DOHH2 (cell line): ENCODE results near the gene CD14.
"Not testable (repeated sequence)": the region's sequence is repeated elsewhere in the genome, so short reads cannot be mapped to it uniquely, and the experiment has no call there.

Experiments used
- H3F3A ChIP-seq: fragments of 200-600 bp; sonication (generic), shearing (Covaris generic); 2 replicates; pipeline ENCODE4 v1.6.0; 2016; ENCODE audit warnings: antibody characterized with exemption, mild to moderate bottlenecking; ENCODE audit not compliant: control insufficient read depth, insufficient read depth
- H3K27ac ChIP-seq: fragments of 200-600 bp; sonication (generic); 2 replicates; pipeline ENCODE4 v1.5.1; 2014; ENCODE audit warnings: low read depth, mild to moderate bottlenecking, low read length, moderate library complexity
- H3K27me3 ChIP-seq: fragments of 200-600 bp; sonication (generic); 2 replicates; pipeline ENCODE4 v1.6.1; 2014; ENCODE audit warnings: mild to moderate bottlenecking, low read length, mixed read lengths; ENCODE audit not compliant: control insufficient read depth
- H3K36me3 ChIP-seq: fragments of 200-600 bp; sonication (generic); 2 replicates; pipeline ENCODE4 v1.6.1; 2014; ENCODE audit warnings: mild to moderate bottlenecking, low read length, moderate library complexity, mixed read lengths; ENCODE audit not compliant: control insufficient read depth
- H3K4me1 ChIP-seq: fragments of 200-600 bp; sonication (generic); 2 replicates; pipeline ENCODE4 v1.6.1; 2014; ENCODE audit warnings: mild to moderate bottlenecking, low read length, mixed read lengths; ENCODE audit not compliant: control insufficient read depth
- H3K4me2 ChIP-seq: fragments of 200-600 bp; sonication (generic); 2 replicates; pipeline ENCODE4 v1.6.0; 2014; ENCODE audit warnings: mild to moderate bottlenecking, low read length, moderate library complexity
- H3K4me3 ChIP-seq: fragments of 200-600 bp; sonication (generic); 2 replicates; pipeline ENCODE4 v1.5.1; 2014; ENCODE audit warnings: mild to moderate bottlenecking, low read length, mixed read lengths
- H3K79me2 ChIP-seq: fragments of 200-600 bp; sonication (generic); 2 replicates; pipeline ENCODE4 v1.6.1; 2014; ENCODE audit warnings: mild to moderate bottlenecking, low read length, mixed read lengths; ENCODE audit not compliant: control insufficient read depth
- H3K9me2 ChIP-seq: fragments of 200-600 bp; sonication (generic); replicated peaks from 2 replicates; pipeline ENCODE4 v1.6.1; 2014; ENCODE audit warnings: mild to moderate bottlenecking, low read length, mixed read lengths; ENCODE audit not compliant: control insufficient read depth
- H3K9me3 ChIP-seq: fragments of 200-600 bp; sonication (generic); 2 replicates; pipeline ENCODE4 v1.6.1; 2014; ENCODE audit warnings: antibody characterized with exemption, low read length, mixed read lengths; ENCODE audit not compliant: control insufficient read depth, insufficient read depth
- H4K20me1 ChIP-seq: fragments of 200-600 bp; sonication (generic); 2 replicates; pipeline ENCODE4 v1.6.0; 2014; ENCODE audit warnings: low read depth, mild to moderate bottlenecking, antibody characterized with exemption, low read length, moderate library complexity; ENCODE audit not compliant: control insufficient read depth, insufficient read depth
- CTCF ChIP-seq: fragments of 200-600 bp; sonication (generic); IDR thresholded peaks from one replicate; pipeline ENCODE4 v1.5.1; 2014; ENCODE audit warnings: antibody characterized with exemption, mild to moderate bottlenecking, low read depth, low read length; ENCODE audit not compliant: poor library complexity, severe bottlenecking
- EZH2phosphoT487 ChIP-seq: fragments of 200-600 bp; sonication (generic); IDR thresholded peaks from 2 replicates; pipeline ENCODE4 v1.6.1; 2017; ENCODE audit warnings: borderline replicate concordance, mild to moderate bottlenecking, antibody characterized with exemption, low read length, moderate library complexity, mixed read lengths

CD14 gene

GRCh38 chr5:140639148-140639981 is 6.4 kb upstream of the CD14 start, which contains the start of gene TMCO6:
Gene TMCO6, plus strand, starts transcription at chr5:140639451. Its CDS starts 77 bp downstream, at chr5:140639528.
- peak within 1 kb of the TSS; percentile 84 for H3K4me3 ChIP-seq
- H3K4me1 ChIP-seq = peaks cover 25% of the 10 kb centered on the region
- H3K9me2 ChIP-seq = no peaks in the 10 kb centered on the region
- no peaks in the 10 kb centered on the region for H4K20me1 ChIP-seq
- no peak for TF ChIP-seq EZH2phosphoT487
- peak; percentile 73 for TF ChIP-seq CTCF
- no peaks in the 10 kb centered on the region for H3K27me3 ChIP-seq
- no peaks in the 10 kb centered on the region for H3K9me3 ChIP-seq
- peaks cover 37% of the 10 kb centered on the region for H3K79me2 ChIP-seq
- peak within 1 kb of the TSS; percentile 90 for H3K4me2 ChIP-seq
- H3K36me3 ChIP-seq = peaks cover 39% of the 10 kb centered on the region
- H3K27ac ChIP-seq = peak within 1 kb of the TSS; percentile 47
- H3F3A ChIP-seq = peaks cover 6% of the 10 kb centered on the region; the same call in 1 of the 2 replicates

GRCh38 chr5:140638898-140639147 is 5.8 kb upstream of the CD14 start:
- H3K27ac ChIP-seq, H3K9me2 ChIP-seq, H3K27me3 ChIP-seq, H3K9me3 ChIP-seq, H4K20me1 ChIP-seq, H3F3A ChIP-seq: not testable (repeated sequence)
- Histone ChIP-seq H3K4me3 (peak overlapping the region; percentile 84), H3K36me3 (peaks cover 33% of the 10 kb centered on the region), H3K4me2 (peak overlapping the region; percentile 90), H3K4me1 (peaks cover 25% of the 10 kb centered on the region), H3K79me2 (peaks cover 32% of the 10 kb centered on the region)

- Histone ChIP-seq H3K4me3 (no peak overlapping the region), H3F3A (peaks cover 3% of the 10 kb centered on the region; the same call in 1 of the 2 replicates), H3K36me3 (peaks cover 20% of the 10 kb centered on the region), H4K20me1 (no peaks in the 10 kb centered on the region), H3K4me2 (no peak overlapping the region), H3K79me2 (peaks cover 32% of the 10 kb centered on the region), H3K9me3 (no peaks in the 10 kb centered on the region), H3K27ac (no peak overlapping the region), H3K9me2 (no peaks in the 10 kb centered on the region), H3K4me1 (peaks cover 33% of the 10 kb centered on the region), H3K27me3 (peaks cover 10% of the 10 kb centered on the region)
- no peak for TF ChIP-seq EZH2phosphoT487
Measured at GRCh38 chr5:140637371-140638100, 4.6 kb upstream of the CD14 start.

GRCh38 chr5:140635291-140636257 is 2.6 kb upstream of the CD14 start:
- H4K20me1 ChIP-seq = no peaks in the 10 kb centered on the region
- TF ChIP-seq CTCF (peak; percentile 20), EZH2phosphoT487 (no peak)
- peaks cover 13% of the 10 kb centered on the region for H3K79me2 ChIP-seq
- no peaks in the 10 kb centered on the region for H3F3A ChIP-seq
- peaks cover 29% of the 10 kb centered on the region for H3K27me3 ChIP-seq
- peaks cover 32% of the 10 kb centered on the region for H3K4me1 ChIP-seq
- H3K36me3 ChIP-seq = peaks cover under 1% of the 10 kb centered on the region
- H3K4me3 ChIP-seq = no peak overlapping the region
- H3K9me3 ChIP-seq = no peaks in the 10 kb centered on the region
- H3K27ac ChIP-seq = no peak overlapping the region
- H3K9me2 ChIP-seq = no peaks in the 10 kb centered on the region
- no peak overlapping the region for H3K4me2 ChIP-seq
